ENCODE data around the gene RGS3. TPM values are rescaled to one million over a fixed set of nuclear protein-coding genes. Genes with fewer than 3 reads are reported as not detected.

Gene RGS3
- total RNA-seq, 1 donor from 2014 or later, result 92.5 TPM

DNA sequence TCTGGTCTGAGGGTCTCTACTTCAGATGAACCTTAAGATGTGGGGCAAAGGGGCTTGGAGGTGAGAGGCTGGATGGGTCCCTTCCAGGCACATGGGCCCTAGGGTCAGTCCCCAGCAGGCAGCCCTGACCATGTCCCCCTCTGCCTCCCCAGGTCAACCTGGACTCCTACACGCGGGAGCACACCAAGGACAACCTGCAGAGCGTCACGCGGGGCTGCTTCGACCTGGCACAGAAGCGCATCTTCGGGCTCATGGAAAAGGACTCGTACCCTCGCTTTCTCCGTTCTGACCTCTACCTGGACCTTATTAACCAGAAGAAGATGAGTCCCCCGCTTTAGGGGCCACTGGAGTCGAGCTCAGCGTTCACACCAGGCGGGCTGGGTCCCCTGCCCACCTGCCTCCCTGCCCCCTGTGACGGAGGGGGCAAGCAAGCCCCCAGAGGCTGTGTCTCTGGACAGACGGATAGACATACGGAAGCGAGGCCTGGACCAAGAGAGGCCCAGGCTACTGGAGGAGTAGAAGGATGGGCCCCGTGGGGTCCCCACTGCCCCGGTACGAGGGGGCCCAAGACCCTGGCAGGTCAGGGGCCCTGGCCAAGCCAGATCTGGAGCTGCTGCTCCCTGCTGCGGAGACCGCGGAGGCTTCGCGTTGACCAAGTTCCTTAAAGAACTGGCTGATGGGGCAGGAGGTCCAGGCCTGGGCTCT lies 133.2 kb downstream of the RGS3 start:
- H3K27ac Mint-ChIP-seq (ENCODE audit: unreplicated experiment), result no peak overlapping the region
- Histone ChIP-seq H3K4me3 (ENCODE audit: insufficient read depth, low read depth, low read length) (peak overlapping the region; percentile 96), H3K27me3 (ENCODE audit: insufficient read depth, low read length) (no peaks in the 10 kb centered on the region), H2AFZ (ENCODE audit: low read depth, low read length) (no peak overlapping the region), H3K27ac (ENCODE audit: low read depth, low read length) (peak overlapping the region; percentile 12), H4K20me1 (ENCODE audit: insufficient read depth, low read length) (peaks cover 53% of the 10 kb centered on the region), H3K4me1 (ENCODE audit: insufficient read depth, low read length) (peaks cover 71% of the 10 kb centered on the region), H3K9me3 (ENCODE audit: insufficient read depth, low read depth, low read length) (no peaks in the 10 kb centered on the region), H3K4me2 (ENCODE audit: low read length) (peak overlapping the region; percentile 94), H3K9ac (ENCODE audit: low read length) (peak overlapping the region; percentile 99), H3K36me3 (ENCODE audit: insufficient read depth, low read length) (peaks cover 16% of the 10 kb centered on the region), H3K79me2 (ENCODE audit: insufficient read depth, low read length) (peaks cover 55% of the 10 kb centered on the region)
- H3K4me1 Mint-ChIP-seq (ENCODE audit: low read depth, unreplicated experiment), result peaks cover 51% of the 10 kb centered on the region
- TF ChIP-seq EZH2 (IDR thresholded peaks at IDR 0.05; ENCODE audit: insufficient read depth, low read length), result no peak
- TF ChIP-seq, protein P1, sequence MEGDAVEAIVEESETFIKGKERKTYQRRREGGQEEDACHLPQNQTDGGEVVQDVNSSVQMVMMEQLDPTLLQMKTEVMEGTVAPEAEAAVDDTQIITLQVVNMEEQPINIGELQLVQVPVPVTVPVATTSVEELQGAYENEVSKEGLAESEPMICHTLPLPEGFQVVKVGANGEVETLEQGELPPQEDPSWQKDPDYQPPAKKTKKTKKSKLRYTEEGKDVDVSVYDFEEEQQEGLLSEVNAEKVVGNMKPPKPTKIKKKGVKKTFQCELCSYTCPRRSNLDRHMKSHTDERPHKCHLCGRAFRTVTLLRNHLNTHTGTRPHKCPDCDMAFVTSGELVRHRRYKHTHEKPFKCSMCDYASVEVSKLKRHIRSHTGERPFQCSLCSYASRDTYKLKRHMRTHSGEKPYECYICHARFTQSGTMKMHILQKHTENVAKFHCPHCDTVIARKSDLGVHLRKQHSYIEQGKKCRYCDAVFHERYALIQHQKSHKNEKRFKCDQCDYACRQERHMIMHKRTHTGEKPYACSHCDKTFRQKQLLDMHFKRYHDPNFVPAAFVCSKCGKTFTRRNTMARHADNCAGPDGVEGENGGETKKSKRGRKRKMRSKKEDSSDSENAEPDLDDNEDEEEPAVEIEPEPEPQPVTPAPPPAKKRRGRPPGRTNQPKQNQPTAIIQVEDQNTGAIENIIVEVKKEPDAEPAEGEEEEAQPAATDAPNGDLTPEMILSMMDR (IDR thresholded peaks at IDR 0.05; ENCODE audit: insufficient read depth, low read depth, low read length), result no peak
- no peaks in the 10 kb centered on the region for H3K9me3 Mint-ChIP-seq (ENCODE audit: unreplicated experiment)
- peak overlapping the region; percentile 94 for H3K4me3 Mint-ChIP-seq (ENCODE audit: unreplicated experiment)
- no peak for DNase-seq (ENCODE audit: low read depth)
- peaks cover 15% of the 10 kb centered on the region for H3K36me3 Mint-ChIP-seq (ENCODE audit: low read depth, unreplicated experiment)
- FAIRE-seq, result no peak
- H3K27me3 Mint-ChIP-seq (ENCODE audit: low read depth, unreplicated experiment), result no peaks in the 10 kb centered on the region

DNA sequence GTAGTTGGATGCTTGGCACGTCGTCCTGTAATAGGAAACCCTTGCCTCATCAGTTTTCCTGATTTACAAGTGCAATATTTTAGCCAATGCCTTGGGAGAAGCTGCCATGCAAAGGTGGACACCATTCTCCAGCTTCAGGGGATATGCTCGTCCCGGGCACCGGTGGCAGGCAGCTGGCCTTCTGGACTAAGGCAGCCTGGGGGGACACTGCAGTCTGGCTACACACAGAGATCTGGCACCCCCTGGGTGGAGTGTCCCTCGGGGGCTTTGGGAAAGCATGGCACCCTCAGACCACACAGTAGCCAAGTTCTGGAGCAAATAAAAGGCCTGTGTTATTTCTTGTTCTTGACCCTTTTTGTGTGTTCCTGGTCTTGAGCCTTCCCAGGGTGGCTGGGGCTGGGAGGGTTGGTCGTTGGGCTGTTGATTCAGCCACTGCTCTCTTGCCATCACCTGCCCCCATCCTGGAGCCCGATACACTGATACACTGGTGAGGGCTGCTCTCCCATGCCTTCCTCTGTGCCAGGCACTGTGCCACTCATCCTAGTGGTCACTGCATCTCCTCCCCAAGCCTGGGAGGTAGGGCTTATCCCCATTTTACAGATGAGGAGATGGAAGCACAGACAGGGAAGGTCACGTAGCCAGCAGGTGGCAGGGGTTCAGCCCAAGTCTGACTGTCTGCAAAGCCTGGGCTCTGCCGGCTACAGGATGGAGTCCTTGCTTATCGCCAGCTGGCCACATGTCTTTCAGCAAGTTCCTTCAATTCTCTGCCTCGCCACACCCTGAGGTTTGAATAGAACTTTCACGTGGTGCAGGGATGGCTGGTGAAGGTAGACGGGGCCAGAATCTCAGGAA lies 134.1 kb downstream of the RGS3 start:
- Histone ChIP-seq H3K9ac (ENCODE audit: low read length) (peak overlapping the region; percentile 81), H3K36me3 (ENCODE audit: insufficient read depth, low read length) (peaks cover 16% of the 10 kb centered on the region), H3K27me3 (ENCODE audit: insufficient read depth, low read length) (no peaks in the 10 kb centered on the region), H4K20me1 (ENCODE audit: insufficient read depth, low read length) (peaks cover 53% of the 10 kb centered on the region), H3K79me2 (ENCODE audit: insufficient read depth, low read length) (peaks cover 55% of the 10 kb centered on the region), H2AFZ (ENCODE audit: low read depth, low read length) (no peak overlapping the region), H3K4me2 (ENCODE audit: low read length) (peak overlapping the region; percentile 94), H3K9me3 (ENCODE audit: insufficient read depth, low read depth, low read length) (no peaks in the 10 kb centered on the region), H3K4me1 (ENCODE audit: insufficient read depth, low read length) (peaks cover 80% of the 10 kb centered on the region), H3K27ac (ENCODE audit: low read depth, low read length) (peak overlapping the region; percentile 98), H3K4me3 (ENCODE audit: insufficient read depth, low read depth, low read length) (peak overlapping the region; percentile 18)
- Mint-ChIP-seq H3K36me3 (ENCODE audit: low read depth, unreplicated experiment) (peaks cover 15% of the 10 kb centered on the region), H3K4me3 (ENCODE audit: unreplicated experiment) (peak overlapping the region; percentile 66), H3K9me3 (ENCODE audit: unreplicated experiment) (no peaks in the 10 kb centered on the region), H3K27me3 (ENCODE audit: low read depth, unreplicated experiment) (no peaks in the 10 kb centered on the region), H3K27ac (ENCODE audit: unreplicated experiment) (no peak overlapping the region), H3K4me1 (ENCODE audit: low read depth, unreplicated experiment) (peaks cover 54% of the 10 kb centered on the region)
- TF ChIP-seq, protein P1 (IDR thresholded peaks at IDR 0.05; ENCODE audit: insufficient read depth, low read depth, low read length), result no peak
- DNase-seq (ENCODE audit: low read depth), result no peak
- FAIRE-seq, result no peak

Measured in astrocyte (in vitro differentiated cells and primary cell).